ENCODE data around the gene FXYD5.

Gene FXYD5

DNA sequence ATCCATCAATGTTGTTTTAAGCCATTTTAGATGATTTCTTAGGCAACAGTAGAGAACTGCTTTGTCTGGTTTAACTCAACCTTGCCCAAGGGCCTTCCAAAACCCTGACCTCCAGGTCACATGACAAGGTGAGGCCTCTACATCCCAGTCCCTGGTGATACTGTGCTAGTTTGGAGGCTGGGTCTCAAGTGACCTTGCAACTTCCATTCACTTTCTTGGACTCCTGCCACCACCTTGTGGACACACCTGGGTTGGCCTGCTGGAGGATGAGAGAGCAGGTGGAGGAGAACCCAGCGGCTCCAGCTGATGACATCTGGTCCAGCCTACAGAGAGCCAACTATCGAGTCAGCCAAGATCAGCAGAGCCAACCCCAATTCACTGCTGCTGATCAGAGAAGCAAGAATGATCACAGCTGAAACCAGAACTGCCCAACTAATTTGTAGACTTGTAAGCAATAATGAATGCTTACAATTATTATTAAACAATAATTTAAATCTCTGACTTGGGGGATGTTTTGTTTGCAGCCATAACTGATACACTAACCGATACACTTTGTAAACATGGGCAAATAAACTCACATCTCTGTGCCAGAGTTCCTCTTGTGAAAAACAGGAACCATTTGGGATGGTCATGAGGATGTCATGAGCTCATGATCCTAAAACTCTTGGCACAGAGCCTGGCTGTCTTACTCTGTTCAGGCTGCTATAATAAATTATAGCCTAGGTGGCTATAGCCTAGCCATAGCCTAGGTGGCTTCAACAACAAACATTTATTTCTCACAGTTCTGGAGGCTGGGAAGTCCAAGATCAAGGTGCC is 62.5 kb downstream of the FXYD5 start:
- Histone ChIP-seq H3K27ac (ENCODE audit: low read depth, low read length) (no peak overlapping the region), H3K4me1 (ENCODE audit: control insufficient read depth, insufficient read depth, low read length, unreplicated experiment) (peaks cover 10% of the 10 kb centered on the region), H2AFZ (ENCODE audit: low read length, unreplicated experiment) (no peak overlapping the region), H3K36me3 (ENCODE audit: insufficient read depth, low read length) (no peaks in the 10 kb centered on the region), H3K27me3 (ENCODE audit: insufficient read depth, low read length) (0 out of 2 replicates have a peak, but pooled peaks cover 5% of the 10 kb centered on the region), H3K4me3 (ENCODE audit: low read depth, low read length) (no peak overlapping the region), H3K79me2 (ENCODE audit: control insufficient read depth, insufficient read depth, low read length, unreplicated experiment) (no peaks in the 10 kb centered on the region)

DNA sequence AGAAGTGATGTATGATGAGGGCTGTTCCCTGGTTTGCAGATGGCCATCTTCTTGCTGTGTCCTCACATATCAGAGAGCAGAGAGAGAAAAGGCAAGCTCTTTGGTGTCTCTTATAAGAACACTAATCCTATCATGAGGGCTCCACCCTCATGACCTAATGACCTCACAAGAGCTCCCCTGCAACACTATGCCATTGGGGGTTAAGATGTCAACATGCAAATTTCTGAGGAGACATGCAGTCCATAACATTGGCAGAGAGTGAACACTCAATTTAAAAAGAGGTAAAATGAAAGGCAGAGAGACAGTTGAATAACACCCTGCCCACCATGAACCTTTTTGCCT is 63.1 kb downstream of the FXYD5 start:
- Histone ChIP-seq H3K4me3 (ENCODE audit: low read depth, low read length) (no peak overlapping the region), H2AFZ (ENCODE audit: low read length, unreplicated experiment) (no peak overlapping the region), H3K36me3 (ENCODE audit: insufficient read depth, low read length) (no peaks in the 10 kb centered on the region), H3K4me1 (ENCODE audit: control insufficient read depth, insufficient read depth, low read length, unreplicated experiment) (peaks cover 10% of the 10 kb centered on the region), H3K79me2 (ENCODE audit: control insufficient read depth, insufficient read depth, low read length, unreplicated experiment) (no peaks in the 10 kb centered on the region), H3K27ac (ENCODE audit: low read depth, low read length) (no peak overlapping the region), H3K27me3 (ENCODE audit: insufficient read depth, low read length) (peaks cover 5% of the 10 kb centered on the region; the same call in 1 of the 2 replicates)

DNA sequence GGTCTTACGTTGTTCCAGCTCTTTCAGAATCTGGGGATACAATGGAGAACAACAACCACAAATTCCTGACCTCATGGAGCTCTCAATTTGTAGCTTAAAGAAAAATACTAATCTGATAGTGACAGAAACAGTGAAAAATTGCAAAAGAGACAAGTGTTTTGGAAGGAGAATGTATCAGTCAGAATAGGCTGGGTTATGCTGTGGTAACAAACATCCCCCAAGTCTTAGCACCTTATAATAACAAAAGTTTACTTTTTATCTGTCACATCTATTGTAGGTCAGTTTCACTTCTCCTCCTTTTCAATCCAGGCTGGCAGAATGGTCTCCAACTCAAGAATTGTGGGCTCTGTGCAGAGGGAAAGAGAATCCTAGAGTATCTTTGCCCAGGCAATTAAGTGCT is 64.5 kb downstream of the FXYD5 start:
- H3K4me1 ChIP-seq (ENCODE audit: control insufficient read depth, insufficient read depth, low read length, unreplicated experiment) = peaks cover 6% of the 10 kb centered on the region
- no peak overlapping the region for H3K4me3 ChIP-seq (ENCODE audit: low read depth, low read length)
- no peaks in the 10 kb centered on the region for H3K79me2 ChIP-seq (ENCODE audit: control insufficient read depth, insufficient read depth, low read length, unreplicated experiment)
- peaks cover 8% of the 10 kb centered on the region; the same call in 1 of the 2 replicates for H3K27me3 ChIP-seq (ENCODE audit: insufficient read depth, low read length)
- no peaks in the 10 kb centered on the region for H3K36me3 ChIP-seq (ENCODE audit: insufficient read depth, low read length)
- no peak overlapping the region for H3K27ac ChIP-seq (ENCODE audit: low read depth, low read length)
- H2AFZ ChIP-seq (ENCODE audit: low read length, unreplicated experiment) = no peak overlapping the region

All from ACC112 (cell line).